NK-92 (cell line): Measurements from ENCODE around the gene NUDT21.
"Not testable (repeated sequence)": the region's sequence is repeated elsewhere in the genome, so short reads cannot be mapped to it uniquely, and the experiment has no call there.

Experiments
- DNase-seq: peaks from one replicate; lab custom pipeline; 2025; ENCODE audit not compliant: unreplicated experiment; lab: John Stamatoyannopoulos, UW

NUDT21 gene

GRCh38 chr16:56450986-56451752 is at the start of gene NUDT21, which contains the start of gene OGFOD1:
TSS of gene NUDT21 (minus strand) at chr16:56451332. CDS start at chr16:56451202, 130 bp downstream.
TSS of gene OGFOD1 (plus strand) at chr16:56451554. CDS start at chr16:56451613, 59 bp downstream.
- DNase-seq = peak; percentile 62

- no peak for DNase-seq
Observed at GRCh38 chr16:56493815-56494214, 42.7 kb upstream of the NUDT21 start.

- DNase-seq = no peak
Observed at GRCh38 chr16:56493126-56493525, 42.0 kb upstream of the NUDT21 start.

- DNase-seq = no peak
Observed at GRCh38 chr16:56491657-56492261, 40.6 kb upstream of the NUDT21 start.

- not testable (repeated sequence) for DNase-seq
Observed at GRCh38 chr16:56488868-56489267, 37.7 kb upstream of the NUDT21 start.

- no peak for DNase-seq
Observed at GRCh38 chr16:56488035-56488434, 36.9 kb upstream of the NUDT21 start.

GRCh38 chr16:56483394-56483793 is 32.3 kb upstream of the NUDT21 start:
- DNase-seq = no peak

- no peak for DNase-seq
Observed at GRCh38 chr16:56482683-56483236, 31.6 kb upstream of the NUDT21 start.

GRCh38 chr16:56481468-56482122 is 30.5 kb upstream of the NUDT21 start:
- no peak for DNase-seq

GRCh38 chr16:56480776-56481467 is 29.8 kb upstream of the NUDT21 start:
- no peak for DNase-seq

GRCh38 chr16:56479469-56479868 is 28.3 kb upstream of the NUDT21 start:
- no peak for DNase-seq

GRCh38 chr16:56478281-56479049 is 27.3 kb upstream of the NUDT21 start:
- no peak for DNase-seq

GRCh38 chr16:56477096-56477878 is 26.2 kb upstream of the NUDT21 start:
- DNase-seq = no peak

GRCh38 chr16:56475201-56475600 is 24.1 kb upstream of the NUDT21 start:
- DNase-seq = no peak

- DNase-seq = no peak
Observed at GRCh38 chr16:56470666-56471065, 19.5 kb upstream of the NUDT21 start.

GRCh38 chr16:56470232-56470631 is 19.1 kb upstream of the NUDT21 start:
- no peak for DNase-seq

- DNase-seq = no peak
Observed at GRCh38 chr16:56469748-56470147, 18.6 kb upstream of the NUDT21 start.

GRCh38 chr16:56468800-56469199 is 17.7 kb upstream of the NUDT21 start:
- DNase-seq = no peak

GRCh38 chr16:56466344-56466743 is 15.2 kb upstream of the NUDT21 start:
- no peak for DNase-seq

- DNase-seq = no peak
Observed at GRCh38 chr16:56463153-56463552, 12.0 kb upstream of the NUDT21 start.
